ENCODE measurements around the gene ADGRA1. TPM values are rescaled to one million over a fixed set of nuclear protein-coding genes. Genes with fewer than 3 reads are reported as not detected.

ADGRA1 gene
- total RNA-seq, 2 donors from 2014 or later = 0.14 to 0.23 TPM

DNA sequence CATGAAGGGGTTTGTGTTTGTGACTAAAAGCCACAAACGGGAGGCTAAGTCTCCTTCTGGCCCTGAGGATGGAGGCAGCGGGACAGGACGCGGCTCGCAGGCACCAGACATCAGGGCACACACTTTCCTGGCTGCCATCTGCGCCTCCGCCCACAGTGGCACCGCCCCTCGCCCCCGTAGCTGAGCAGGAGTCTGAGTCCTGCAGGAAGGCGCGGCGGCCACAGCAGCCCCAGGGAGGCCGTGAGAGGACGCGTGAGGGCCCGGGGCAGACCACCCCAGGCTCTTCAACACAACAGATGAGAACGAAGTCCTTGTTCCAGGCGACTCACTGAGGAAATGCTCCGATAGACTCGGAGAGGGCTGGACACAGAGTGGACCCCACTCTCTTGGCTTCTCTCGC is 6.6 kb downstream of the ADGRA1 start:
- Histone ChIP-seq H3K4me3 (no peak overlapping the region), H3K36me3 (no peaks in the 10 kb centered on the region), H3K27ac (no peak overlapping the region), H3K27me3 (replicated peaks; ENCODE audit: insufficient read depth) (peaks cover 9% of the 10 kb centered on the region), H3K4me1 (replicated peaks) (no peaks in the 10 kb centered on the region), H3K9me3 (no peaks in the 10 kb centered on the region)
- TF ChIP-seq CTCF (IDR thresholded peaks at IDR 0.05) = no peak
- TF ChIP-seq POLR2A (IDR thresholded peaks at IDR 0.05) = no peak
- no peak for TF ChIP-seq POLR2AphosphoS5 (IDR thresholded peaks at IDR 0.05)
- 79% methylated on average over 22 of the region's 22 CpGs for whole genome bisulfite sequencing
- intact Hi-C loops (cut with DNase I) = no loop called here
- DNase-seq (ENCODE audit: low spot score) = no peak

DNA sequence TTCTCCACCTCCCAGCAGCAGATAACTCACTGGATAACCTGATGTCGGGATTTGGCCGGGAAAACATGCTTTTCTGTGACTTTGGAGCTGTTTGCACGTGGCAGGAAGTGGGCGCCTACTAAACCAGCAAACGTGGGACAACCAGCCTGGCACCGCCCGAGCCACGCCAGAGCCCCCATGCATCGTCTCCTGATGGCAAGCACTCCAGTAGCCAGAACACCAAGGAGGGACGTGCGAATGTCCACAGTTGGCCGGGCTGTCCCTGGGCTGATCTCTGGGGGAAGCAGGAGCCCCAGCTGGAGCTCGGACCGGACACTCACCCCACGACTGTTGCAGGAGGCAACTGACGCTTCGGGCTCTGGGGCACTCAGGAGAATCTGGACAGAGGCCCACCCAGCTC is 7.1 kb downstream of the ADGRA1 start:
- Histone ChIP-seq H3K4me1 (replicated peaks) (no peaks in the 10 kb centered on the region), H3K27me3 (replicated peaks; ENCODE audit: insufficient read depth) (peaks cover 8% of the 10 kb centered on the region), H3K36me3 (no peaks in the 10 kb centered on the region), H3K27ac (no peak overlapping the region), H3K4me3 (no peak overlapping the region), H3K9me3 (no peaks in the 10 kb centered on the region)
- intact Hi-C loops (cut with DNase I) = no loop called here
- DNase-seq (ENCODE audit: low spot score) = no peak
- WGBS = 72% methylated on average over 9 of the region's 17 CpGs
- TF ChIP-seq CTCF (IDR thresholded peaks at IDR 0.05) (no peak), POLR2AphosphoS5 (IDR thresholded peaks at IDR 0.05) (no peak), POLR2A (IDR thresholded peaks at IDR 0.05) (no peak)

GRCh38 chr10:133095586-133095985 is 7.9 kb downstream of the ADGRA1 start:
- peaks cover 7% of the 10 kb centered on the region for H3K27me3 ChIP-seq (replicated peaks; ENCODE audit: insufficient read depth)
- no peak overlapping the region for H3K27ac ChIP-seq
- TF ChIP-seq POLR2A (IDR thresholded peaks at IDR 0.05) (no peak), CTCF (IDR thresholded peaks at IDR 0.05) (no peak), POLR2AphosphoS5 (IDR thresholded peaks at IDR 0.05) (no peak)
- H3K4me1 ChIP-seq (replicated peaks) = peaks cover 2% of the 10 kb centered on the region
- intact Hi-C loops (cut with DNase I) = no loop called here
- H3K4me3 ChIP-seq = no peak overlapping the region
- no peaks in the 10 kb centered on the region for H3K9me3 ChIP-seq
- no peaks in the 10 kb centered on the region for H3K36me3 ChIP-seq
- DNase-seq (ENCODE audit: low spot score) = no peak
- 91% methylated on average over 13 of the region's 16 CpGs for WGBS

DNA sequence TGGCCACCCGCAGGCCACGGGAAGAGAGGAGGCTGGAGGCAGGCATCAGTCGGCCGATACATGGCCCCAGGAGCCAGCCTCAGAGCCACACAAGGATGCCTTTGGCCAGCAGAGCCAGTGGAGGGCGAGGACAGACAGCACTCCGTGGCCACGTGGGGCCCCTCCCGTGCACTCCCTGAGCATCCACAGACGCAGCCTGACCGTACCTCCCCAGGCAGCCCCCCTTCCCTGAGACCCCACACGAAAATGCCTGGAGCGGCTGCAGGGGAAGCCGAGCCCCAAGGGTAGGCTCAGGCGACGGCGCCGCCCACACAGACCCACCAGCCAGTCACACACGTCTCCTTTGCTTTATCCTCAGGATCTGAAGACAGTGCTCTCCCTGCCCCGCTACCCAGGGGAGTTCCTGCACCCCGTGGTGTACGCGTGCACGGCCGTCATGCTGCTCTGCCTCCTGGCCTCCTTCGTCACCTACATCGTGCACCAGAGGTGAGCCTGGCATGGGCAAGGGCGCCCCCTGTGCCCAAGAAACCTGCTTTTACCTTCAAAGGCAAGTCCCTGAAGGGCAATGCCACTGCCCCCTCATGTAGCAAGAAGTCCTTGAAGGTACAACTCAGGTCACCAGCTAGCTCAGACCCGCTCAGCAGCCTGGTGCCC is 9.0 kb downstream of the ADGRA1 start:
- H3K36me3 ChIP-seq = no peaks in the 10 kb centered on the region
- WGBS = 32% methylated on average over 25 of the region's 28 CpGs
- TF ChIP-seq CTCF (IDR thresholded peaks at IDR 0.05) = no peak
- TF ChIP-seq POLR2A (IDR thresholded peaks at IDR 0.05) = no peak
- no peak for TF ChIP-seq POLR2AphosphoS5 (IDR thresholded peaks at IDR 0.05)
- H3K4me3 ChIP-seq = no peak overlapping the region
- no peak overlapping the region for H3K27ac ChIP-seq
- intact Hi-C loops (cut with DNase I) = no loop called here
- no peaks in the 10 kb centered on the region for H3K9me3 ChIP-seq
- DNase-seq (ENCODE audit: low spot score) = no peak
- H3K4me1 ChIP-seq (replicated peaks) = peaks cover 5% of the 10 kb centered on the region
- peaks cover 3% of the 10 kb centered on the region for H3K27me3 ChIP-seq (replicated peaks; ENCODE audit: insufficient read depth)

GRCh38 chr10:133097418-133097817 is 9.7 kb downstream of the ADGRA1 start:
- Histone ChIP-seq H3K36me3 (no peaks in the 10 kb centered on the region), H3K27ac (no peak overlapping the region), H3K9me3 (no peaks in the 10 kb centered on the region), H3K4me3 (no peak overlapping the region), H3K27me3 (replicated peaks; ENCODE audit: insufficient read depth) (peaks cover 3% of the 10 kb centered on the region), H3K4me1 (replicated peaks) (peaks cover 5% of the 10 kb centered on the region)
- no peak for DNase-seq (ENCODE audit: low spot score)
- TF ChIP-seq POLR2A (IDR thresholded peaks at IDR 0.05) (no peak), POLR2AphosphoS5 (IDR thresholded peaks at IDR 0.05) (no peak), CTCF (IDR thresholded peaks at IDR 0.05) (no peak)
- intact Hi-C loops (cut with DNase I) = no loop called here
- WGBS = 92% methylated on average over 17 of the region's 18 CpGs

All from prostate gland (tissue), 2 donors.